ENCODE measurements around the gene DHRS3. TPM values are rescaled to one million over a fixed set of nuclear protein-coding genes. Genes with fewer than 3 reads are reported as not detected.

Gene DHRS3
- total RNA-seq, 1 experiment from 2014 or later = 37.7 TPM

DNA sequence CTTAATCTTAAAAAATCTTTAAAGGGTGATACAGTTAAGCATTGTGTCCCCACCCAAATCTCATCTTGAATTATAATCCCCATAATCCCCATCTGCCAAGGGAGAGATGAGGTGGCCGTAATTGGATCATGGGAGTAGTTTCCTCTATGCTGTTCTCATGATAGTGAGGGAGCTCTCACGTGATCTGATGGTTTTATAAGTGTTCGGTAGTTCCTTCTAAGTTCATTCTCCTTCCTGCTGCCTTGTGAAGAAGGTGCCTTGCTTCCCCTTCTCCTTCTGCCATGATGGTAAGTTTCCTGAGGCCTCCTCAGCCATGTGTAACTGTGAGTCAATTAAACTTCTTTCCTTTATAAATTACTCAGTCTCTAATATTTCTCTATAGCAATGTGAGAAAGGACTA lies 10.7 kb downstream of the DHRS3 start:
- Mint-ChIP-seq H3K27me3 (ENCODE audit: low read depth) (no peaks in the 10 kb centered on the region; the same call in 1 of the 2 replicates), H3K36me3 (peaks cover 38% of the 10 kb centered on the region), H3K27ac (no peak overlapping the region), H3K9me3 (peaks cover 10% of the 10 kb centered on the region), H3K4me3 (no peak overlapping the region), H3K4me1 (peaks cover 36% of the 10 kb centered on the region)
- DNase-seq (ENCODE audit: low spot score) (no peak), ATAC-seq (no peak)
- CTCF ChIA-PET = no interaction called here
- TF ChIP-seq FOXP1 (CRISPR knock-in tag; IDR thresholded peaks at IDR 0.05; ENCODE audit: borderline replicate concordance) (no peak), ATF1 (CRISPR knock-in tag; IDR thresholded peaks at IDR 0.05) (no peak), ZNF121 (CRISPR knock-in tag; IDR thresholded peaks at IDR 0.05) (no peak), ZNF416 (CRISPR knock-in tag; IDR thresholded peaks at IDR 0.05) (no peak), KAT7 (CRISPR knock-in tag; IDR thresholded peaks at IDR 0.05; ENCODE audit: borderline replicate concordance) (no peak), ELF4 (CRISPR knock-in tag; IDR thresholded peaks at IDR 0.05; ENCODE audit: low read depth) (no peak), NFATC4 (CRISPR knock-in tag; IDR thresholded peaks at IDR 0.05) (no peak), CREB1 (CRISPR knock-in tag; IDR thresholded peaks at IDR 0.05) (no peak), TEAD4 (CRISPR knock-in tag; IDR thresholded peaks at IDR 0.05) (no peak), GRHL2 (CRISPR knock-in tag; IDR thresholded peaks at IDR 0.05; ENCODE audit: insufficient replicate concordance, severe bottlenecking) (no peak), RORB (CRISPR knock-in tag; IDR thresholded peaks at IDR 0.05) (no peak), ZNF317 (CRISPR knock-in tag; IDR thresholded peaks at IDR 0.05; ENCODE audit: borderline replicate concordance, low read depth) (no peak)
- TF ChIP-seq, protein P1, sequence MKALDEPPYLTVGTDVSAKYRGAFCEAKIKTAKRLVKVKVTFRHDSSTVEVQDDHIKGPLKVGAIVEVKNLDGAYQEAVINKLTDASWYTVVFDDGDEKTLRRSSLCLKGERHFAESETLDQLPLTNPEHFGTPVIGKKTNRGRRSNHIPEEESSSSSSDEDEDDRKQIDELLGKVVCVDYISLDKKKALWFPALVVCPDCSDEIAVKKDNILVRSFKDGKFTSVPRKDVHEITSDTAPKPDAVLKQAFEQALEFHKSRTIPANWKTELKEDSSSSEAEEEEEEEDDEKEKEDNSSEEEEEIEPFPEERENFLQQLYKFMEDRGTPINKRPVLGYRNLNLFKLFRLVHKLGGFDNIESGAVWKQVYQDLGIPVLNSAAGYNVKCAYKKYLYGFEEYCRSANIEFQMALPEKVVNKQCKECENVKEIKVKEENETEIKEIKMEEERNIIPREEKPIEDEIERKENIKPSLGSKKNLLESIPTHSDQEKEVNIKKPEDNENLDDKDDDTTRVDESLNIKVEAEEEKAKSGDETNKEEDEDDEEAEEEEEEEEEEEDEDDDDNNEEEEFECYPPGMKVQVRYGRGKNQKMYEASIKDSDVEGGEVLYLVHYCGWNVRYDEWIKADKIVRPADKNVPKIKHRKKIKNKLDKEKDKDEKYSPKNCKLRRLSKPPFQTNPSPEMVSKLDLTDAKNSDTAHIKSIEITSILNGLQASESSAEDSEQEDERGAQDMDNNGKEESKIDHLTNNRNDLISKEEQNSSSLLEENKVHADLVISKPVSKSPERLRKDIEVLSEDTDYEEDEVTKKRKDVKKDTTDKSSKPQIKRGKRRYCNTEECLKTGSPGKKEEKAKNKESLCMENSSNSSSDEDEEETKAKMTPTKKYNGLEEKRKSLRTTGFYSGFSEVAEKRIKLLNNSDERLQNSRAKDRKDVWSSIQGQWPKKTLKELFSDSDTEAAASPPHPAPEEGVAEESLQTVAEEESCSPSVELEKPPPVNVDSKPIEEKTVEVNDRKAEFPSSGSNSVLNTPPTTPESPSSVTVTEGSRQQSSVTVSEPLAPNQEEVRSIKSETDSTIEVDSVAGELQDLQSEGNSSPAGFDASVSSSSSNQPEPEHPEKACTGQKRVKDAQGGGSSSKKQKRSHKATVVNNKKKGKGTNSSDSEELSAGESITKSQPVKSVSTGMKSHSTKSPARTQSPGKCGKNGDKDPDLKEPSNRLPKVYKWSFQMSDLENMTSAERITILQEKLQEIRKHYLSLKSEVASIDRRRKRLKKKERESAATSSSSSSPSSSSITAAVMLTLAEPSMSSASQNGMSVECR (CRISPR knock-in tag; IDR thresholded peaks at IDR 0.05; ENCODE audit: borderline replicate concordance) = no peak
- TF ChIP-seq, protein P2, sequence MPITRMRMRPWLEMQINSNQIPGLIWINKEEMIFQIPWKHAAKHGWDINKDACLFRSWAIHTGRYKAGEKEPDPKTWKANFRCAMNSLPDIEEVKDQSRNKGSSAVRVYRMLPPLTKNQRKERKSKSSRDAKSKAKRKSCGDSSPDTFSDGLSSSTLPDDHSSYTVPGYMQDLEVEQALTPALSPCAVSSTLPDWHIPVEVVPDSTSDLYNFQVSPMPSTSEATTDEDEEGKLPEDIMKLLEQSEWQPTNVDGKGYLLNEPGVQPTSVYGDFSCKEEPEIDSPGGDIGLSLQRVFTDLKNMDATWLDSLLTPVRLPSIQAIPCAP (CRISPR knock-in tag; IDR thresholded peaks at IDR 0.05) = no peak
- TF ChIP-seq, protein P3, sequence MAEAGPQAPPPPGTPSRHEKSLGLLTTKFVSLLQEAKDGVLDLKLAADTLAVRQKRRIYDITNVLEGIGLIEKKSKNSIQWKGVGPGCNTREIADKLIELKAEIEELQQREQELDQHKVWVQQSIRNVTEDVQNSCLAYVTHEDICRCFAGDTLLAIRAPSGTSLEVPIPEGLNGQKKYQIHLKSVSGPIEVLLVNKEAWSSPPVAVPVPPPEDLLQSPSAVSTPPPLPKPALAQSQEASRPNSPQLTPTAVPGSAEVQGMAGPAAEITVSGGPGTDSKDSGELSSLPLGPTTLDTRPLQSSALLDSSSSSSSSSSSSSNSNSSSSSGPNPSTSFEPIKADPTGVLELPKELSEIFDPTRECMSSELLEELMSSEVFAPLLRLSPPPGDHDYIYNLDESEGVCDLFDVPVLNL (CRISPR knock-in tag; IDR thresholded peaks at IDR 0.05; ENCODE audit: borderline replicate concordance, low read depth) = no peak
- TF ChIP-seq, protein P4, sequence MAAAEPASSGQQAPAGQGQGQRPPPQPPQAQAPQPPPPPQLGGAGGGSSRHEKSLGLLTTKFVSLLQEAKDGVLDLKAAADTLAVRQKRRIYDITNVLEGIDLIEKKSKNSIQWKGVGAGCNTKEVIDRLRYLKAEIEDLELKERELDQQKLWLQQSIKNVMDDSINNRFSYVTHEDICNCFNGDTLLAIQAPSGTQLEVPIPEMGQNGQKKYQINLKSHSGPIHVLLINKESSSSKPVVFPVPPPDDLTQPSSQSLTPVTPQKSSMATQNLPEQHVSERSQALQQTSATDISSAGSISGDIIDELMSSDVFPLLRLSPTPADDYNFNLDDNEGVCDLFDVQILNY (CRISPR knock-in tag; IDR thresholded peaks at IDR 0.05) = no peak
- TF ChIP-seq, protein P5, sequence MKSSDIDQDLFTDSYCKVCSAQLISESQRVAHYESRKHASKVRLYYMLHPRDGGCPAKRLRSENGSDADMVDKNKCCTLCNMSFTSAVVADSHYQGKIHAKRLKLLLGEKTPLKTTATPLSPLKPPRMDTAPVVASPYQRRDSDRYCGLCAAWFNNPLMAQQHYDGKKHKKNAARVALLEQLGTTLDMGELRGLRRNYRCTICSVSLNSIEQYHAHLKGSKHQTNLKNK (CRISPR knock-in tag; IDR thresholded peaks at IDR 0.05) = no peak
- TF ChIP-seq, protein P6, sequence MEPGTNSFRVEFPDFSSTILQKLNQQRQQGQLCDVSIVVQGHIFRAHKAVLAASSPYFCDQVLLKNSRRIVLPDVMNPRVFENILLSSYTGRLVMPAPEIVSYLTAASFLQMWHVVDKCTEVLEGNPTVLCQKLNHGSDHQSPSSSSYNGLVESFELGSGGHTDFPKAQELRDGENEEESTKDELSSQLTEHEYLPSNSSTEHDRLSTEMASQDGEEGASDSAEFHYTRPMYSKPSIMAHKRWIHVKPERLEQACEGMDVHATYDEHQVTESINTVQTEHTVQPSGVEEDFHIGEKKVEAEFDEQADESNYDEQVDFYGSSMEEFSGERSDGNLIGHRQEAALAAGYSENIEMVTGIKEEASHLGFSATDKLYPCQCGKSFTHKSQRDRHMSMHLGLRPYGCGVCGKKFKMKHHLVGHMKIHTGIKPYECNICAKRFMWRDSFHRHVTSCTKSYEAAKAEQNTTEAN (CRISPR knock-in tag; IDR thresholded peaks at IDR 0.05) = no peak
- POLR2A ChIA-PET = no interaction called here

Data from WTC11 (cell line).